ENCODE data around the gene RABGEF1.
"Not testable (repeated sequence)": the region's sequence is repeated elsewhere in the genome, so short reads cannot be mapped to it uniquely, and the experiment has no call there.

DNA sequence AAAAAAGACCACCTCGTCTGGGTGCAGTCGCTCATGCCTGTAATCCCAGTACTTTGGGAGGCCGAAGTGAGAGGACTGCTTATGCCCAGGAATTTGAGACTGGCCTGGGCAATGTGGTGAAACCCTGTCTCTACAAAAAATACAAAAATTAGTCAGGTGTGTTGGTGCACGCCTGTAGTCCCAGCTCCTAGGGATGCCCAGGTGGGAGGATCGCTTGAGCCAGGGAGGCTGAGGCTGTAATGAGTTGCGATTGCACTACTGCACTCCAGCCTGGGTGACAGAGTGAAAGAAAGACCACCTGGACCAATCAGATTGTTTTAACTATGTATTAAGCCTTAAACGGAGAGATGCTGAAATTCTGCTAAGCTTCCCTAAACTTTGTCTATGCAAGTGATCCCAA is 103.0 kb downstream of the RABGEF1 start:
- TF ChIP-seq, protein P1, sequence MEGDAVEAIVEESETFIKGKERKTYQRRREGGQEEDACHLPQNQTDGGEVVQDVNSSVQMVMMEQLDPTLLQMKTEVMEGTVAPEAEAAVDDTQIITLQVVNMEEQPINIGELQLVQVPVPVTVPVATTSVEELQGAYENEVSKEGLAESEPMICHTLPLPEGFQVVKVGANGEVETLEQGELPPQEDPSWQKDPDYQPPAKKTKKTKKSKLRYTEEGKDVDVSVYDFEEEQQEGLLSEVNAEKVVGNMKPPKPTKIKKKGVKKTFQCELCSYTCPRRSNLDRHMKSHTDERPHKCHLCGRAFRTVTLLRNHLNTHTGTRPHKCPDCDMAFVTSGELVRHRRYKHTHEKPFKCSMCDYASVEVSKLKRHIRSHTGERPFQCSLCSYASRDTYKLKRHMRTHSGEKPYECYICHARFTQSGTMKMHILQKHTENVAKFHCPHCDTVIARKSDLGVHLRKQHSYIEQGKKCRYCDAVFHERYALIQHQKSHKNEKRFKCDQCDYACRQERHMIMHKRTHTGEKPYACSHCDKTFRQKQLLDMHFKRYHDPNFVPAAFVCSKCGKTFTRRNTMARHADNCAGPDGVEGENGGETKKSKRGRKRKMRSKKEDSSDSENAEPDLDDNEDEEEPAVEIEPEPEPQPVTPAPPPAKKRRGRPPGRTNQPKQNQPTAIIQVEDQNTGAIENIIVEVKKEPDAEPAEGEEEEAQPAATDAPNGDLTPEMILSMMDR (IDR thresholded peaks at IDR 0.05; ENCODE audit: borderline replicate concordance, extremely low read depth, low read length, poor library complexity, severe bottlenecking) = not testable (repeated sequence)
- not testable (repeated sequence) for TF ChIP-seq EZH2 (IDR thresholded peaks at IDR 0.05; ENCODE audit: borderline replicate concordance, low read depth, low read length, severe bottlenecking)
